ENCODE measurements around the gene NEUROD4. TPM values are rescaled to one million over a fixed set of nuclear protein-coding genes. Genes with fewer than 3 reads are reported as not detected.
A peak's percentile ranks its signal among the peaks of the same experiment; 100 is the strongest.

The NEUROD4 gene
- total and polyA plus RNA-seq, 2 experiments from 2014 or later: 0.07 to 0.13 TPM

GRCh38 chr12:55051197-55051947 lies 31.6 kb downstream of the NEUROD4 start:
- DNase-seq (ENCODE audit: low spot score) (peak; percentile 51), ATAC-seq (peak; percentile 80)
- no peaks in the 10 kb centered on the region for H3K27me3 ChIP-seq (ENCODE audit: insufficient read depth)
- H4K20me1 ChIP-seq (replicated peaks; ENCODE audit: insufficient read depth): no peaks in the 10 kb centered on the region
- H3K4me3 ChIP-seq: no peak overlapping the region
- no peaks in the 10 kb centered on the region for H3F3A ChIP-seq (replicated peaks; ENCODE audit: low read depth)
- Mint-ChIP-seq H3K27ac (no peak overlapping the region), H3K36me3 (ENCODE audit: low read depth) (no peaks in the 10 kb centered on the region), H3K4me3 (no peak overlapping the region), H3K9me3 (no peaks in the 10 kb centered on the region), H3K27me3 (ENCODE audit: insufficient read depth, low read depth, poor library complexity) (peaks cover 3% of the 10 kb centered on the region), H3K4me1 (peaks cover 3% of the 10 kb centered on the region; the same call in 2 of the 3 replicates)
- no peak overlapping the region for H2AFZ ChIP-seq
- no peaks in the 10 kb centered on the region for H3K79me2 ChIP-seq (replicated peaks; ENCODE audit: insufficient read depth)
- H3K4me1 ChIP-seq (ENCODE audit: insufficient read depth): no peaks in the 10 kb centered on the region; the same call in 1 of the 2 replicates
- H3K4me2 ChIP-seq: no peak overlapping the region
- H3K9me2 ChIP-seq (ENCODE audit: insufficient read depth): no peaks in the 10 kb centered on the region
- H3K36me3 ChIP-seq (ENCODE audit: insufficient read depth): no peaks in the 10 kb centered on the region
- TF ChIP-seq CTCF (conservative IDR thresholded peaks at IDR 0.05; ENCODE audit: low read depth in 2 of 2) (peak; percentile 39 to 67; a peak in 3 of 4 replicates), NANOG (IDR thresholded peaks at IDR 0.05; ENCODE audit: borderline replicate concordance) (no peak)
- no peak overlapping the region for H3K27ac ChIP-seq (ENCODE audit: low read depth)

GRCh38 chr12:55057481-55057880 lies 37.7 kb downstream of the NEUROD4 start:
- no peak for DNase-seq (ENCODE audit: low spot score)

More at GRCh38 chr12:55057481-55057880, 37.7 kb downstream of the NEUROD4 start:
- H3K9me3 Mint-ChIP-seq: no peaks in the 10 kb centered on the region
- no peak overlapping the region for H3K4me3 Mint-ChIP-seq
- no peak overlapping the region for H3K4me2 ChIP-seq
- peaks cover under 1% of the 10 kb centered on the region for H3K27me3 Mint-ChIP-seq (ENCODE audit: insufficient read depth, low read depth, poor library complexity)
- no peak overlapping the region; the same call in 1 of the 2 replicates for H2AFZ ChIP-seq
- H3K27ac Mint-ChIP-seq: no peak overlapping the region; the same call in 1 of the 2 replicates
- H3F3A ChIP-seq (replicated peaks; ENCODE audit: low read depth): no peaks in the 10 kb centered on the region
- no peak for ATAC-seq
- H3K9me2 ChIP-seq (ENCODE audit: insufficient read depth): no peaks in the 10 kb centered on the region
- no peaks in the 10 kb centered on the region for H3K79me2 ChIP-seq (replicated peaks; ENCODE audit: insufficient read depth)
- no peak overlapping the region for H3K27ac ChIP-seq (ENCODE audit: low read depth)
- no peaks in the 10 kb centered on the region for H3K27me3 ChIP-seq (ENCODE audit: insufficient read depth)
- peaks cover 23% of the 10 kb centered on the region for H3K4me1 Mint-ChIP-seq
- H4K20me1 ChIP-seq (replicated peaks; ENCODE audit: insufficient read depth): no peaks in the 10 kb centered on the region
- H3K4me1 ChIP-seq (ENCODE audit: insufficient read depth): peaks cover 17% of the 10 kb centered on the region
- no peaks in the 10 kb centered on the region for H3K36me3 ChIP-seq (ENCODE audit: insufficient read depth)
- TF ChIP-seq EZH2 (IDR thresholded peaks at IDR 0.05; ENCODE audit: low read depth, unreplicated experiment): no peak
- no peak for TF ChIP-seq ZNF462 (CRISPR knock-in tag; IDR thresholded peaks at IDR 0.05)
- TF ChIP-seq ZNF331 (CRISPR knock-in tag; IDR thresholded peaks at IDR 0.05; ENCODE audit: low read depth): no peak
- no peak for TF ChIP-seq NANOG (IDR thresholded peaks at IDR 0.05; ENCODE audit: borderline replicate concordance)
- TF ChIP-seq EZH2phosphoT487 (IDR thresholded peaks at IDR 0.05; ENCODE audit: unreplicated experiment): no peak
- H3K4me3 ChIP-seq: no peak overlapping the region
- no peaks in the 10 kb centered on the region; the same call in 2 of the 3 replicates for H3K36me3 Mint-ChIP-seq (ENCODE audit: low read depth)
